Stimulated activated CD8-positive, alpha-beta memory T cell treated with anti-CD3 and anti-CD28 coated beads, Interleukin-4, amount 100 ng/mL, for 1 hour (primary cell): ENCODE results near the gene SYT6.

ENCODE experiments used
- DNase-seq, 2 donors: peaks; one replicate each; pipeline ENCODE4 v3.0.0-alpha.2; 2020; ENCODE audit warnings: low read depth in 2 of 2, low spot score in 1 of 2

Gene SYT6

GRCh38 chr1:114122941-114123618, 30.6 kb downstream of the SYT6 start:
- no peak for DNase-seq

GRCh38 chr1:114118351-114118990, 35.2 kb downstream of the SYT6 start:
- DNase-seq: no peak

- DNase-seq: no peak
Measured at GRCh38 chr1:114117654-114118053, 36.0 kb downstream of the SYT6 start.

GRCh38 chr1:114116086-114116485, 37.6 kb downstream of the SYT6 start:
- DNase-seq: no peak

- DNase-seq: no peak
Measured at GRCh38 chr1:114114185-114115094, 39.2 kb downstream of the SYT6 start.

- DNase-seq: no peak
Measured at GRCh38 chr1:114113411-114114184, 40.1 kb downstream of the SYT6 start.

GRCh38 chr1:114112775-114113174, 40.9 kb downstream of the SYT6 start:
- DNase-seq: no peak

GRCh38 chr1:114111731-114112641, 41.7 kb downstream of the SYT6 start:
- no peak for DNase-seq

GRCh38 chr1:114109981-114110380, 43.7 kb downstream of the SYT6 start:
- no peak for DNase-seq

- DNase-seq: no peak
Measured at GRCh38 chr1:114108751-114109255, 44.9 kb downstream of the SYT6 start.

- no peak for DNase-seq
Measured at GRCh38 chr1:114107474-114108435, 45.9 kb downstream of the SYT6 start.

- DNase-seq: no peak
Measured at GRCh38 chr1:114105421-114105979, 48.2 kb downstream of the SYT6 start.

- DNase-seq: no peak
Measured at GRCh38 chr1:114104949-114105348, 48.7 kb downstream of the SYT6 start.

GRCh38 chr1:114103992-114104391, 49.7 kb downstream of the SYT6 start:
- DNase-seq: no peak

- DNase-seq: no peak
Measured at GRCh38 chr1:114102136-114102535, 51.5 kb downstream of the SYT6 start.

- no peak for DNase-seq
Measured at GRCh38 chr1:114100148-114100547, 53.5 kb downstream of the SYT6 start.

GRCh38 chr1:114099268-114099667, 54.4 kb downstream of the SYT6 start:
- no peak for DNase-seq

GRCh38 chr1:114097109-114097508, 56.6 kb downstream of the SYT6 start:
- no peak for DNase-seq
